GM23338 (cell line): ENCODE data around the gene KCNT2. TPM values are rescaled to one million over a fixed set of nuclear protein-coding genes. Genes with fewer than 3 reads are reported as not detected.

Experiments used
- ATAC-seq: fragments of 200-7000 bp; cut with Tn5 transposase; 3 replicates; pipeline ENCODE4 v1.9.1; 2020
- DNase-seq: peaks from one replicate; pipeline ENCODE4 v3.0.0-alpha.2; 2015; ENCODE audit warnings: low spot score
- H2AFZ ChIP-seq: fragments of 200-600 bp; sonication (generic); 2 replicates; pipeline ENCODE4 v1.8.0; 2016; ENCODE audit warnings: antibody characterized with exemption, mild to moderate bottlenecking, moderate library complexity
- H3F3A ChIP-seq: fragments of 200-600 bp; sonication (generic); replicated peaks from 2 replicates; pipeline ENCODE4 v1.8.0; 2017; ENCODE audit warnings: antibody characterized with exemption, mixed run types, low read depth
- H3K27ac ChIP-seq: fragments of 200-600 bp; sonication (generic); 2 replicates; pipeline ENCODE4 v1.6.1; 2016; ENCODE audit warnings: low read depth
- H3K27me3 ChIP-seq: fragments of 200-600 bp; sonication (generic); 2 replicates; pipeline ENCODE4 v1.8.0; 2016; ENCODE audit warnings: mild to moderate bottlenecking, mixed run types, moderate library complexity; ENCODE audit not compliant: insufficient read depth
- H3K36me3 ChIP-seq: fragments of 200-600 bp; sonication (generic); 2 replicates; pipeline ENCODE4 v1.8.0; 2016; ENCODE audit warnings: mild to moderate bottlenecking; ENCODE audit not compliant: insufficient read depth
- H3K4me1 ChIP-seq: fragments of 200-600 bp; sonication (generic); 2 replicates; pipeline ENCODE4 v1.8.0; 2016; ENCODE audit warnings: mild to moderate bottlenecking, moderate library complexity; ENCODE audit not compliant: insufficient read depth
- H3K4me2 ChIP-seq: fragments of 200-600 bp; sonication (generic); 2 replicates; pipeline ENCODE4 v1.7.1; 2017; ENCODE audit warnings: mixed run types
- H3K4me3 ChIP-seq: fragments of 200-600 bp; sonication (generic); 2 replicates; pipeline ENCODE4 v1.6.1; 2016; ENCODE audit warnings: mixed run types
- H3K79me2 ChIP-seq: fragments of 200-600 bp; sonication (generic); replicated peaks from 2 replicates; pipeline ENCODE4 v1.8.0; 2017; ENCODE audit warnings: mild to moderate bottlenecking; ENCODE audit not compliant: insufficient read depth
- H3K9me2 ChIP-seq: fragments of 200-600 bp; sonication (generic); 2 replicates; pipeline ENCODE4 v1.8.0; 2017; ENCODE audit not compliant: insufficient read depth
- H4K20me1 ChIP-seq: fragments of 200-600 bp; sonication (generic); replicated peaks from 2 replicates; pipeline ENCODE4 v1.8.0; 2017; ENCODE audit warnings: mild to moderate bottlenecking; ENCODE audit not compliant: insufficient read depth
- H3K27ac Mint-ChIP-seq: 2 replicates; pipeline ENCODE4 v1.8.0; 2020; ENCODE audit warnings: inconsistent platforms, mild to moderate bottlenecking, moderate library complexity, mixed read lengths
- H3K27me3 Mint-ChIP-seq: 3 replicates; pipeline ENCODE4 v1.8.0; 2022; ENCODE audit warnings: low read depth, mild to moderate bottlenecking, moderate library complexity, mixed read lengths, inconsistent platforms; ENCODE audit not compliant: insufficient read depth, poor library complexity
- H3K36me3 Mint-ChIP-seq: 3 replicates; pipeline ENCODE4 v1.8.0; 2021; ENCODE audit warnings: low read depth, mild to moderate bottlenecking, inconsistent platforms, moderate library complexity, mixed read lengths
- H3K4me1 Mint-ChIP-seq: 3 replicates; pipeline ENCODE4 v1.8.0; 2020; ENCODE audit warnings: mild to moderate bottlenecking, inconsistent platforms, mixed read lengths
- H3K4me3 Mint-ChIP-seq: 3 replicates; pipeline ENCODE4 v1.8.0; 2021; ENCODE audit warnings: moderate library complexity, mild to moderate bottlenecking, inconsistent platforms, mixed read lengths
- H3K9me3 Mint-ChIP-seq: 3 replicates; pipeline ENCODE4 v1.8.0; 2020; ENCODE audit warnings: moderate library complexity, mild to moderate bottlenecking, inconsistent platforms, mixed read lengths
- CREB1 ChIP-seq: fragments of 250-450 bp; sonication (Bioruptor Pico); IDR thresholded peaks from 2 replicates; pipeline ENCODE4 v1.5.0; 2020; ENCODE audit warnings: low read depth, mild to moderate bottlenecking, moderate library complexity
- EZH2 ChIP-seq: fragments of 200-600 bp; sonication (generic); IDR thresholded peaks from one replicate; pipeline ENCODE4 v1.8.0; 2017; ENCODE audit warnings: antibody characterized with exemption, mild to moderate bottlenecking, low read depth; ENCODE audit not compliant: unreplicated experiment
- EZH2phosphoT487 ChIP-seq: fragments of 200-600 bp; sonication (generic); IDR thresholded peaks from one replicate; pipeline ENCODE4 v1.8.1; 2018; ENCODE audit warnings: antibody characterized with exemption; ENCODE audit not compliant: unreplicated experiment
- JUNB ChIP-seq: IDR thresholded peaks from one replicate; pipeline ENCODE4 v1.6.1; 2016; ENCODE audit warnings: antibody characterized with exemption; ENCODE audit not compliant: unreplicated experiment
- NANOG ChIP-seq: IDR thresholded peaks from 2 replicates; pipeline ENCODE4 v1.6.1; 2016; ENCODE audit warnings: antibody characterized with exemption, borderline replicate concordance
- POLR2AphosphoS5 ChIP-seq: IDR thresholded peaks from 2 replicates; pipeline ENCODE4 v1.6.1; 2016; ENCODE audit warnings: antibody characterized with exemption, low read depth
- REST ChIP-seq: IDR thresholded peaks from one replicate; pipeline ENCODE4 v1.6.1; 2018; ENCODE audit warnings: antibody characterized with exemption; ENCODE audit not compliant: unreplicated experiment
- ZNF331 ChIP-seq: fragments of 250-450 bp; sonication (Bioruptor Pico); IDR thresholded peaks from 2 replicates; pipeline ENCODE4 v1.5.0; 2020; ENCODE audit warnings: low read depth, mild to moderate bottlenecking, moderate library complexity
- polyA plus RNA-seq: library from polyadenylated mRNA; unstranded; fragments of >200 nt; fragmentation: Nextera tagmentation; extraction: Ambion mirVana; gene quantifications from 2 replicates; pipeline ENCODE4 v1.2.1, GENCODE V29; 2016
- total RNA-seq: library from RNA; depleted of rRNA; stranded (reverse); fragments of >200 nt; shearing (Covaris generic); gene quantifications from 2 replicates; pipeline ENCODE4 v1.2.3, GENCODE V29; 2014
- TF ChIP-seq, protein P1 (sequence below): IDR thresholded peaks from 2 replicates; pipeline ENCODE4 v1.6.1; 2016; ENCODE audit warnings: antibody characterized with exemption
- TF ChIP-seq, protein P2 (sequence below): fragments of 250-450 bp; sonication (Bioruptor Pico); IDR thresholded peaks from 2 replicates; pipeline ENCODE4 v1.5.0; 2020; ENCODE audit warnings: mild to moderate bottlenecking, moderate library complexity

KCNT2 gene
- total and polyA plus RNA-seq, 2 experiments from 2014 or later, result 5.4 to 13.4 TPM

DNA sequence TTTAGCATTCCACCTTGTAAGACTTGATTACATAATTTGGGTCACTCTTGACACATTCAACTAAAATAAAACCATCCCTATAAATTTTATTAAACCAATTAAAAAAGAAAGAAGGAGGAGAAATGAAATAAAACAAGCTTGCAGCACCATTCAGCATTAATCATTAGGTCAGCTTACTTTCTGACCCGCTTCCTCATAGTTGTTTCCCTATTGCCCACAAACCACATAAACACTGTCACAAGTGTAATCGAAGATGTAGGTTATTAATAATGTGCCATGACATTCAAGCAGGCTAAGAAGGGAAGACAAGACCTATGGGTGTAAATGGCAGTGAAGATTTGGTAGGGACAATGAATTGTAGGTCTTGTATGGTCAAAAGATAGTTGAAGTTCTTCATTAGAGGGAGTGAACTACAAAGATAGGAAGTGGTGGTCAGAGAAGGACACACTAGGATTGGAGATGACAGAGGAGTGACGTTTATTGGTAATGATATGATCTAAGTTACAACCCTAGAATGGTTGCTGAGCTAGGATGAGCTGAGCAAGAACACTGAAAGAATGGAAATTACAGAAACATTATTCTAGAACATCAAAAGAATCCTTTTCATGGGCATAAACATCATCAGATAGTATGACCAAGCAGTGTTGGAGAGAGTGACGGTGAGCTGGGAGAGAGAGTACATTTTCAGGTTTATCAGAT is 231.5 kb downstream of the KCNT2 start:
- ATAC-seq, result no peak
- H3K27me3 Mint-ChIP-seq, result no peaks in the 10 kb centered on the region
- no peak overlapping the region for H3K4me2 ChIP-seq

More for the DNA sequence above, 231.5 kb downstream of the KCNT2 start:
- Histone ChIP-seq H3K4me3 (no peak overlapping the region), H3K79me2 (no peaks in the 10 kb centered on the region), H3K4me1 (peaks cover 5% of the 10 kb centered on the region; the same call in 1 of the 2 replicates), H3F3A (no peaks in the 10 kb centered on the region), H3K36me3 (no peaks in the 10 kb centered on the region), H3K9me2 (no peaks in the 10 kb centered on the region), H2AFZ (no peak overlapping the region), H3K27me3 (no peaks in the 10 kb centered on the region), H3K27ac (no peak overlapping the region), H4K20me1 (no peaks in the 10 kb centered on the region)
- Mint-ChIP-seq H3K36me3 (no peaks in the 10 kb centered on the region), H3K9me3 (no peaks in the 10 kb centered on the region), H3K27ac (no peak overlapping the region), H3K4me1 (peaks cover 19% of the 10 kb centered on the region), H3K4me3 (no peak overlapping the region)
- no peak for DNase-seq
- TF ChIP-seq POLR2AphosphoS5, result no peak
- TF ChIP-seq, protein P1, sequence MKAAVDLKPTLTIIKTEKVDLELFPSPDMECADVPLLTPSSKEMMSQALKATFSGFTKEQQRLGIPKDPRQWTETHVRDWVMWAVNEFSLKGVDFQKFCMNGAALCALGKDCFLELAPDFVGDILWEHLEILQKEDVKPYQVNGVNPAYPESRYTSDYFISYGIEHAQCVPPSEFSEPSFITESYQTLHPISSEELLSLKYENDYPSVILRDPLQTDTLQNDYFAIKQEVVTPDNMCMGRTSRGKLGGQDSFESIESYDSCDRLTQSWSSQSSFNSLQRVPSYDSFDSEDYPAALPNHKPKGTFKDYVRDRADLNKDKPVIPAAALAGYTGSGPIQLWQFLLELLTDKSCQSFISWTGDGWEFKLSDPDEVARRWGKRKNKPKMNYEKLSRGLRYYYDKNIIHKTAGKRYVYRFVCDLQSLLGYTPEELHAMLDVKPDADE, result no peak
- TF ChIP-seq, protein P2, sequence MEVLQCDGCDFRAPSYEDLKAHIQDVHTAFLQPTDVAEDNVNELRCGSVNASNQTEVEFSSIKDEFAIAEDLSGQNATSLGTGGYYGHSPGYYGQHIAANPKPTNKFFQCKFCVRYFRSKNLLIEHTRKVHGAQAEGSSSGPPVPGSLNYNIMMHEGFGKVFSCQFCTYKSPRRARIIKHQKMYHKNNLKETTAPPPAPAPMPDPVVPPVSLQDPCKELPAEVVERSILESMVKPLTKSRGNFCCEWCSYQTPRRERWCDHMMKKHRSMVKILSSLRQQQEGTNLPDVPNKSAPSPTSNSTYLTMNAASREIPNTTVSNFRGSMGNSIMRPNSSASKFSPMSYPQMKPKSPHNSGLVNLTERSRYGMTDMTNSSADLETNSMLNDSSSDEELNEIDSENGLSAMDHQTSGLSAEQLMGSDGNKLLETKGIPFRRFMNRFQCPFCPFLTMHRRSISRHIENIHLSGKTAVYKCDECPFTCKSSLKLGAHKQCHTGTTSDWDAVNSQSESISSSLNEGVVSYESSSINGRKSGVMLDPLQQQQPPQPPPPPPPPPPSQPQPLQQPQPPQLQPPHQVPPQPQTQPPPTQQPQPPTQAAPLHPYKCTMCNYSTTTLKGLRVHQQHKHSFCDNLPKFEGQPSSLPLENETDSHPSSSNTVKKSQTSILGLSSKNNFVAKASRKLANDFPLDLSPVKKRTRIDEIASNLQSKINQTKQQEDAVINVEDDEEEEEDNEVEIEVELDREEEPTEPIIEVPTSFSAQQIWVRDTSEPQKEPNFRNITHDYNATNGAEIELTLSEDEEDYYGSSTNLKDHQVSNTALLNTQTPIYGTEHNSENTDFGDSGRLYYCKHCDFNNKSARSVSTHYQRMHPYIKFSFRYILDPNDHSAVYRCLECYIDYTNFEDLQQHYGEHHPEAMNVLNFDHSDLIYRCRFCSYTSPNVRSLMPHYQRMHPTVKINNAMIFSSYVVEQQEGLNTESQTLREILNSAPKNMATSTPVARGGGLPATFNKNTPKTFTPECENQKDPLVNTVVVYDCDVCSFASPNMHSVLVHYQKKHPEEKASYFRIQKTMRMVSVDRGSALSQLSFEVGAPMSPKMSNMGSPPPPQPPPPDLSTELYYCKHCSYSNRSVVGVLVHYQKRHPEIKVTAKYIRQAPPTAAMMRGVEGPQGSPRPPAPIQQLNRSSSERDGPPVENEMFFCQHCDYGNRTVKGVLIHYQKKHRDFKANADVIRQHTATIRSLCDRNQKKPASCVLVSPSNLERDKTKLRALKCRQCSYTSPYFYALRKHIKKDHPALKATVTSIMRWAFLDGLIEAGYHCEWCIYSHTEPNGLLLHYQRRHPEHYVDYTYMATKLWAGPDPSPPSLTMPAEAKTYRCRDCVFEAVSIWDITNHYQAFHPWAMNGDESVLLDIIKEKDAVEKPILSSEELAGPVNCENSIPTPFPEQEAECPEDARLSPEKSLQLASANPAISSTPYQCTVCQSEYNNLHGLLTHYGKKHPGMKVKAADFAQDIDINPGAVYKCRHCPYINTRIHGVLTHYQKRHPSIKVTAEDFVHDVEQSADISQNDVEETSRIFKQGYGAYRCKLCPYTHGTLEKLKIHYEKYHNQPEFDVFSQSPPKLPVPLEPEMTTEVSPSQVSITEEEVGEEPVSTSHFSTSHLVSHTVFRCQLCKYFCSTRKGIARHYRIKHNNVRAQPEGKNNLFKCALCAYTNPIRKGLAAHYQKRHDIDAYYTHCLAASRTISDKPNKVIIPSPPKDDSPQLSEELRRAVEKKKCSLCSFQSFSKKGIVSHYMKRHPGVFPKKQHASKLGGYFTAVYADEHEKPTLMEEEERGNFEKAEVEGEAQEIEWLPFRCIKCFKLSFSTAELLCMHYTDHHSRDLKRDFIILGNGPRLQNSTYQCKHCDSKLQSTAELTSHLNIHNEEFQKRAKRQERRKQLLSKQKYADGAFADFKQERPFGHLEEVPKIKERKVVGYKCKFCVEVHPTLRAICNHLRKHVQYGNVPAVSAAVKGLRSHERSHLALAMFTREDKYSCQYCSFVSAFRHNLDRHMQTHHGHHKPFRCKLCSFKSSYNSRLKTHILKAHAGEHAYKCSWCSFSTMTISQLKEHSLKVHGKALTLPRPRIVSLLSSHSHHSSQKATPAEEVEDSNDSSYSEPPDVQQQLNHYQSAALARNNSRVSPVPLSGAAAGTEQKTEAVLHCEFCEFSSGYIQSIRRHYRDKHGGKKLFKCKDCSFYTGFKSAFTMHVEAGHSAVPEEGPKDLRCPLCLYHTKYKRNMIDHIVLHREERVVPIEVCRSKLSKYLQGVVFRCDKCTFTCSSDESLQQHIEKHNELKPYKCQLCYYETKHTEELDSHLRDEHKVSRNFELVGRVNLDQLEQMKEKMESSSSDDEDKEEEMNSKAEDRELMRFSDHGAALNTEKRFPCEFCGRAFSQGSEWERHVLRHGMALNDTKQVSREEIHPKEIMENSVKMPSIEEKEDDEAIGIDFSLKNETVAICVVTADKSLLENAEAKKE, result no peak
- TF ChIP-seq ZNF331 (CRISPR knock-in tag), result no peak
- no peak for TF ChIP-seq NANOG
- TF ChIP-seq EZH2, result no peak
- TF ChIP-seq REST, result no peak
- TF ChIP-seq JUNB, result no peak
- no peak for TF ChIP-seq EZH2phosphoT487
- TF ChIP-seq CREB1 (CRISPR knock-in tag), result no peak
